ENCODE data around the gene MAF.

Gene MAF

GRCh38 chr16:79600638-79601091 lies at the start of gene MAF:
TSS of gene MAF (minus strand) at chr16:79600737. CDS start at chr16:79599902, 835 bp downstream.
- intact Hi-C loops (cut with DNase I): loop anchor here (5.0 to 10.0 kb wide), 4 partner anchors 268 to 1506 kb away; partner anchors contain the start of gene WWOX
- peak; percentile 79 to 97 (median 90) for DNase-seq

GRCh38 chr16:79648826-79649225 lies 48.3 kb upstream of the MAF start:
- intact Hi-C loops (cut with DNase I): no loop called here
- no peak for DNase-seq

- DNase-seq: no peak
- intact Hi-C loops (cut with DNase I): no loop called here
These were observed 47.0 kb upstream of the MAF start for GRCh38 chr16:79647586-79647985.

GRCh38 chr16:79645701-79646100 lies 45.2 kb upstream of the MAF start:
- DNase-seq: no peak
- intact Hi-C loops (cut with DNase I): no loop called here

GRCh38 chr16:79644971-79645667 lies 44.6 kb upstream of the MAF start:
- no peak for DNase-seq
- intact Hi-C loops (cut with DNase I): no loop called here

- intact Hi-C loops (cut with DNase I): no loop called here
- DNase-seq: no peak
These were observed 42.1 kb upstream of the MAF start for GRCh38 chr16:79642652-79643051.

GRCh38 chr16:79640513-79641360 lies 40.2 kb upstream of the MAF start:
- no peak for DNase-seq
- intact Hi-C loops (cut with DNase I): no loop called here

- no peak for DNase-seq
- intact Hi-C loops (cut with DNase I): no loop called here
These were observed 39.2 kb upstream of the MAF start for GRCh38 chr16:79639576-79640311.

- intact Hi-C loops (cut with DNase I): no loop called here
- no peak for DNase-seq
These were observed 37.8 kb upstream of the MAF start for GRCh38 chr16:79638386-79638785.

GRCh38 chr16:79635488-79635887 lies 35.0 kb upstream of the MAF start:
- intact Hi-C loops (cut with DNase I): no loop called here
- DNase-seq: no peak

GRCh38 chr16:79634298-79634697 lies 33.8 kb upstream of the MAF start:
- DNase-seq: no peak
- intact Hi-C loops (cut with DNase I): no loop called here

- intact Hi-C loops (cut with DNase I): no loop called here
- no peak for DNase-seq
These were observed 31.8 kb upstream of the MAF start for GRCh38 chr16:79632289-79632688.

- no peak for DNase-seq
- intact Hi-C loops (cut with DNase I): no loop called here
These were observed 28.5 kb upstream of the MAF start for GRCh38 chr16:79628988-79629387.

GRCh38 chr16:79628501-79628975 lies 28.0 kb upstream of the MAF start:
- intact Hi-C loops (cut with DNase I): no loop called here
- DNase-seq: no peak

- DNase-seq: no peak
- intact Hi-C loops (cut with DNase I): no loop called here
These were observed 26.6 kb upstream of the MAF start for GRCh38 chr16:79627092-79627491.

GRCh38 chr16:79625738-79626137 lies 25.2 kb upstream of the MAF start:
- intact Hi-C loops (cut with DNase I): no loop called here

GRCh38 chr16:79623824-79624223 lies 23.3 kb upstream of the MAF start:
- intact Hi-C loops (cut with DNase I): no loop called here

More at GRCh38 chr16:79625738-79626137, 25.2 kb upstream of the MAF start:
- DNase-seq: no peak

GRCh38 chr16:79623062-79623461 lies 22.5 kb upstream of the MAF start:
- intact Hi-C loops (cut with DNase I): no loop called here
- no peak for DNase-seq

More at GRCh38 chr16:79623824-79624223, 23.3 kb upstream of the MAF start:
- no peak for DNase-seq

- no peak for DNase-seq
- intact Hi-C loops (cut with DNase I): no loop called here
These were observed 20.5 kb upstream of the MAF start for GRCh38 chr16:79621027-79621426.

- intact Hi-C loops (cut with DNase I): no loop called here
- no peak for DNase-seq
These were observed 18.1 kb upstream of the MAF start for GRCh38 chr16:79618692-79619050.

Data from head of caudate nucleus (tissue), 42 donors.